HCT116 (cell line): ENCODE measurements around the gene CYREN.

ENCODE experiments used
- CEBPB ChIP-seq: IDR thresholded peaks from 2 replicates; pipeline ENCODE4 v1.6.1; 2012; ENCODE audit warnings: low read depth
- FOSL1 ChIP-seq: IDR thresholded peaks from 2 replicates; pipeline ENCODE4 v1.6.1; 2012; ENCODE audit warnings: low read depth
- POLR2A ChIP-seq: IDR thresholded peaks from 2 replicates; pipeline ENCODE4 v1.7.0; 2011; ENCODE audit warnings: borderline replicate concordance; ENCODE audit not compliant: insufficient read depth, insufficient read length; ENCODE audit errors: extremely low read depth
- POLR2AphosphoS5 ChIP-seq: IDR thresholded peaks from 2 replicates; pipeline ENCODE4 v1.6.1; 2011; ENCODE audit warnings: mild to moderate bottlenecking, low read depth, low read length, moderate library complexity
- SP1 ChIP-seq: IDR thresholded peaks from 2 replicates; pipeline ENCODE4 v1.6.1; 2012; ENCODE audit warnings: low read depth
- TCF7L2 ChIP-seq: IDR thresholded peaks from 2 replicates; pipeline ENCODE4 v1.7.0; 2011; ENCODE audit warnings: borderline replicate concordance, inconsistent platforms; ENCODE audit not compliant: insufficient read depth, insufficient read length; ENCODE audit errors: extremely low read depth
- TF ChIP-seq, protein P1 (sequence below): IDR thresholded peaks from 2 replicates; pipeline ENCODE4 v1.6.1; 2012
- TF ChIP-seq, protein P2 (sequence below): IDR thresholded peaks from 2 replicates; pipeline ENCODE4 v1.6.1; 2012; ENCODE audit warnings: low read depth
- TF ChIP-seq, protein P3 (sequence below), 3 experiments: fragments of 200-600 bp in 1 of 3; sonication (generic) in 1 of 3; IDR thresholded peaks in 2 of 3; conservative IDR thresholded peaks in 1 of 3; 2 replicates each; pipeline ENCODE4 v1.5.1; 2012 to 2017; ENCODE audit warnings: low read depth in 2 of 3, low read length in 2 of 3, antibody characterized with exemption in 1 of 3, borderline replicate concordance in 1 of 3, control low read depth in 1 of 3, mild to moderate bottlenecking in 1 of 3, mixed read lengths in 1 of 3, mixed run types in 1 of 3, moderate library complexity in 1 of 3; ENCODE audit not compliant: insufficient read depth in 1 of 3

DNA sequence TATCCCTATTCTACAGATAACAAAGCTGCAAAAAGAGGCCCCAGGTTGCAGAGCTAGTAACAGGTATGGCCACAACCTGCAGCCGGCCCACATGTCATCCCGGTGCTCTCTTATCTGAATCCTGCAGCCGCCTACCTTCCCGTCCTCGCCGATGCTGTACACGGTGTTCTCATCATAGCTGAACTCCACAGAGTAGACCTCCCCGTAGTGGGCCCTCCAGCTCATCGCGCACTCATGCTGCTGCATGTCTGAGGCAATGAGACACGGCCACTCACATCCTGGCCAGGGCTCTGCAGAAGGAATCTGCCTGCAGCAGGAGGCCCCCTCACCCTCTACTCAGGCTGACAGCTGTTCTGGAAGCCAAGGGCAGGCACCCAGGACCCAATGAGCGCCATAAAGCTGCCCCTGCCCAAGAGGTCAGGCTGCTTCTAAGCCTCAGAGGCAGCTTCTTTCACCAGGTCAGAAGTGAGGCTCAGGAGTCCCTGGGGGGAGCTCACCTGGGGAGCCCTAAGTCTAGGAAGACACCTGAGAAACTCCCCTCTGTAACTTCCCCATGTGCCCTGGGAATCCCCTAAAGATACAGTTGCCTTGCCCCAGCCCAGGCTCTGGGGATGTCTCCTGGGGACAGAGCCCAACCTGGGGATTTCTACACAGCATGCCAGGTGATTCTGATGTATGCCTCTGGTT lies 17.9 kb upstream of the CYREN start:
- TF ChIP-seq, protein P1, sequence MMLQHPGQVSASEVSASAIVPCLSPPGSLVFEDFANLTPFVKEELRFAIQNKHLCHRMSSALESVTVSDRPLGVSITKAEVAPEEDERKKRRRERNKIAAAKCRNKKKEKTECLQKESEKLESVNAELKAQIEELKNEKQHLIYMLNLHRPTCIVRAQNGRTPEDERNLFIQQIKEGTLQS, result no peak
- TF ChIP-seq, protein P2, sequence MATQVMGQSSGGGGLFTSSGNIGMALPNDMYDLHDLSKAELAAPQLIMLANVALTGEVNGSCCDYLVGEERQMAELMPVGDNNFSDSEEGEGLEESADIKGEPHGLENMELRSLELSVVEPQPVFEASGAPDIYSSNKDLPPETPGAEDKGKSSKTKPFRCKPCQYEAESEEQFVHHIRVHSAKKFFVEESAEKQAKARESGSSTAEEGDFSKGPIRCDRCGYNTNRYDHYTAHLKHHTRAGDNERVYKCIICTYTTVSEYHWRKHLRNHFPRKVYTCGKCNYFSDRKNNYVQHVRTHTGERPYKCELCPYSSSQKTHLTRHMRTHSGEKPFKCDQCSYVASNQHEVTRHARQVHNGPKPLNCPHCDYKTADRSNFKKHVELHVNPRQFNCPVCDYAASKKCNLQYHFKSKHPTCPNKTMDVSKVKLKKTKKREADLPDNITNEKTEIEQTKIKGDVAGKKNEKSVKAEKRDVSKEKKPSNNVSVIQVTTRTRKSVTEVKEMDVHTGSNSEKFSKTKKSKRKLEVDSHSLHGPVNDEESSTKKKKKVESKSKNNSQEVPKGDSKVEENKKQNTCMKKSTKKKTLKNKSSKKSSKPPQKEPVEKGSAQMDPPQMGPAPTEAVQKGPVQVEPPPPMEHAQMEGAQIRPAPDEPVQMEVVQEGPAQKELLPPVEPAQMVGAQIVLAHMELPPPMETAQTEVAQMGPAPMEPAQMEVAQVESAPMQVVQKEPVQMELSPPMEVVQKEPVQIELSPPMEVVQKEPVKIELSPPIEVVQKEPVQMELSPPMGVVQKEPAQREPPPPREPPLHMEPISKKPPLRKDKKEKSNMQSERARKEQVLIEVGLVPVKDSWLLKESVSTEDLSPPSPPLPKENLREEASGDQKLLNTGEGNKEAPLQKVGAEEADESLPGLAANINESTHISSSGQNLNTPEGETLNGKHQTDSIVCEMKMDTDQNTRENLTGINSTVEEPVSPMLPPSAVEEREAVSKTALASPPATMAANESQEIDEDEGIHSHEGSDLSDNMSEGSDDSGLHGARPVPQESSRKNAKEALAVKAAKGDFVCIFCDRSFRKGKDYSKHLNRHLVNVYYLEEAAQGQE, result no peak
- TF ChIP-seq SP1 (no peak), TCF7L2 (no peak), CEBPB (no peak), POLR2AphosphoS5 (no peak), FOSL1 (no peak), POLR2A (no peak)
- TF ChIP-seq, protein P3, sequence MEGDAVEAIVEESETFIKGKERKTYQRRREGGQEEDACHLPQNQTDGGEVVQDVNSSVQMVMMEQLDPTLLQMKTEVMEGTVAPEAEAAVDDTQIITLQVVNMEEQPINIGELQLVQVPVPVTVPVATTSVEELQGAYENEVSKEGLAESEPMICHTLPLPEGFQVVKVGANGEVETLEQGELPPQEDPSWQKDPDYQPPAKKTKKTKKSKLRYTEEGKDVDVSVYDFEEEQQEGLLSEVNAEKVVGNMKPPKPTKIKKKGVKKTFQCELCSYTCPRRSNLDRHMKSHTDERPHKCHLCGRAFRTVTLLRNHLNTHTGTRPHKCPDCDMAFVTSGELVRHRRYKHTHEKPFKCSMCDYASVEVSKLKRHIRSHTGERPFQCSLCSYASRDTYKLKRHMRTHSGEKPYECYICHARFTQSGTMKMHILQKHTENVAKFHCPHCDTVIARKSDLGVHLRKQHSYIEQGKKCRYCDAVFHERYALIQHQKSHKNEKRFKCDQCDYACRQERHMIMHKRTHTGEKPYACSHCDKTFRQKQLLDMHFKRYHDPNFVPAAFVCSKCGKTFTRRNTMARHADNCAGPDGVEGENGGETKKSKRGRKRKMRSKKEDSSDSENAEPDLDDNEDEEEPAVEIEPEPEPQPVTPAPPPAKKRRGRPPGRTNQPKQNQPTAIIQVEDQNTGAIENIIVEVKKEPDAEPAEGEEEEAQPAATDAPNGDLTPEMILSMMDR (IDR thresholded peaks at IDR 0.05 in 2 of 3, conservative IDR thresholded peaks at IDR 0.05 in 1 of 3; ENCODE audit: borderline replicate concordance in 1 of 3, insufficient read depth in 1 of 3, low read depth in 2 of 3, low read length in 2 of 3), result no peak
